Prostate gland (tissue), 2 donors: Measurements from ENCODE around the gene APBA2. TPM values are rescaled to one million over a fixed set of nuclear protein-coding genes. Genes with fewer than 3 reads are reported as not detected.

ENCODE experiments used
- DNase-seq: peaks from one replicate; pipeline ENCODE4 v3.0.0-alpha.2; 2019; ENCODE audit warnings: low spot score
- H3K27ac ChIP-seq, 2 donors: fragments of 200-600 bp; sonication (generic); 2 replicates each; pipeline ENCODE4 v1.5.1; 2017 to 2019
- H3K27me3 ChIP-seq: fragments of 200-600 bp; sonication (generic); replicated peaks from 2 replicates; pipeline ENCODE4 v1.5.1; 2019; ENCODE audit not compliant: insufficient read depth
- H3K36me3 ChIP-seq, 2 donors: fragments of 200-600 bp; sonication (generic); 1 replicate in 1 of 2; 2 replicates in 1 of 2; pipeline versions ENCODE4 v1.5.1 to v1.8.1; 2017 to 2019
- H3K4me1 ChIP-seq: fragments of 200-600 bp; sonication (generic); replicated peaks from 2 replicates; pipeline ENCODE4 v1.5.1; 2019
- H3K4me3 ChIP-seq, 2 donors: fragments of 200-600 bp; sonication (generic); 2 replicates each; pipeline ENCODE4 v1.5.1; 2017 to 2019
- H3K9me3 ChIP-seq: fragments of 200-600 bp; sonication (generic); 2 replicates; pipeline ENCODE4 v1.5.1; 2017
- POLR2A ChIP-seq: fragments of 450-650 bp; IDR thresholded peaks from one replicate; pipeline ENCODE4 v1.6.1; 2016; ENCODE audit warnings: antibody characterized with exemption, mild to moderate bottlenecking
- POLR2AphosphoS5 ChIP-seq: sonication (generic); formaldehyde crosslinking; IDR thresholded peaks from one replicate; pipeline ENCODE4 v1.6.1; 2017; ENCODE audit warnings: antibody characterized with exemption
- WGBS: methylation state at CpG from one replicate; pipeline ENCODE4 v1.1.5; 2018; 5-methylcytosine and 5-hydroxymethylcytosine counted together
- intact Hi-C: fragments of 100-400 bp; cut with DNase I; formaldehyde crosslinking; loops from one replicate; pipeline ENCODE4 v1.14.2; 2022
- total RNA-seq, 2 donors: library from RNA; depleted of rRNA; stranded (reverse); fragments of >200 nt; gene quantifications; one replicate each; pipeline ENCODE4 v1.1.0, GENCODE V29; 2016
- TF ChIP-seq, protein P1 (sequence below), 4 experiments: fragments of 200-600 bp in 2 of 4; fragments of 450-650 bp in 2 of 4; sonication (generic) in 2 of 4; IDR thresholded peaks; 1 replicate in 3 of 4; 2 replicates in 1 of 4; pipeline ENCODE4 v1.5.1; 2016 to 2019; ENCODE audit warnings: antibody characterized with exemption in 4 of 4, mild to moderate bottlenecking in 2 of 4, moderate library complexity in 2 of 4

Gene APBA2
- total RNA-seq, 2 donors from 2014 or later = 2.6 to 25.3 TPM

- DNase-seq = no peak
- Histone ChIP-seq H3K4me1 (no peaks in the 10 kb centered on the region), H3K4me3 (no peak overlapping the region), H3K36me3 (no peaks in the 10 kb centered on the region), H3K27ac (no peak overlapping the region), H3K27me3 (no peaks in the 10 kb centered on the region), H3K9me3 (no peaks in the 10 kb centered on the region)
- TF ChIP-seq POLR2AphosphoS5 = no peak
- TF ChIP-seq, protein P1, sequence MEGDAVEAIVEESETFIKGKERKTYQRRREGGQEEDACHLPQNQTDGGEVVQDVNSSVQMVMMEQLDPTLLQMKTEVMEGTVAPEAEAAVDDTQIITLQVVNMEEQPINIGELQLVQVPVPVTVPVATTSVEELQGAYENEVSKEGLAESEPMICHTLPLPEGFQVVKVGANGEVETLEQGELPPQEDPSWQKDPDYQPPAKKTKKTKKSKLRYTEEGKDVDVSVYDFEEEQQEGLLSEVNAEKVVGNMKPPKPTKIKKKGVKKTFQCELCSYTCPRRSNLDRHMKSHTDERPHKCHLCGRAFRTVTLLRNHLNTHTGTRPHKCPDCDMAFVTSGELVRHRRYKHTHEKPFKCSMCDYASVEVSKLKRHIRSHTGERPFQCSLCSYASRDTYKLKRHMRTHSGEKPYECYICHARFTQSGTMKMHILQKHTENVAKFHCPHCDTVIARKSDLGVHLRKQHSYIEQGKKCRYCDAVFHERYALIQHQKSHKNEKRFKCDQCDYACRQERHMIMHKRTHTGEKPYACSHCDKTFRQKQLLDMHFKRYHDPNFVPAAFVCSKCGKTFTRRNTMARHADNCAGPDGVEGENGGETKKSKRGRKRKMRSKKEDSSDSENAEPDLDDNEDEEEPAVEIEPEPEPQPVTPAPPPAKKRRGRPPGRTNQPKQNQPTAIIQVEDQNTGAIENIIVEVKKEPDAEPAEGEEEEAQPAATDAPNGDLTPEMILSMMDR (IDR thresholded peaks at IDR 0.05) = no peak
- WGBS = 94% methylated on average over 18 of the region's 20 CpGs
- intact Hi-C loops = no loop called here
Observed at GRCh38 chr15:28983432-28984311, 97.9 kb downstream of the APBA2 start.

- Histone ChIP-seq H3K36me3 (no peaks in the 10 kb centered on the region), H3K27me3 (no peaks in the 10 kb centered on the region), H3K4me3 (no peak overlapping the region), H3K4me1 (no peaks in the 10 kb centered on the region), H3K9me3 (no peaks in the 10 kb centered on the region), H3K27ac (no peak overlapping the region)
- TF ChIP-seq, protein P1 (IDR thresholded peaks at IDR 0.05) = no peak
- TF ChIP-seq POLR2AphosphoS5 = no peak
- TF ChIP-seq POLR2A = no peak
- intact Hi-C loops = no loop called here
- 58% methylated on average over 9 of the region's 10 CpGs for WGBS
- DNase-seq = no peak
Observed at GRCh38 chr15:28984421-28985315, 98.9 kb downstream of the APBA2 start.

- H3K27ac ChIP-seq = no peak overlapping the region
- H3K4me3 ChIP-seq = no peak overlapping the region
- H3K36me3 ChIP-seq = no peaks in the 10 kb centered on the region
- H3K27me3 ChIP-seq = no peaks in the 10 kb centered on the region
- WGBS = 32% methylated on average over 6 of the region's 6 CpGs
- intact Hi-C loops = no loop called here
- DNase-seq = no peak
- H3K9me3 ChIP-seq = no peaks in the 10 kb centered on the region
- TF ChIP-seq, protein P1 (IDR thresholded peaks at IDR 0.05) = no peak
- TF ChIP-seq POLR2AphosphoS5 = no peak
- TF ChIP-seq POLR2A = no peak
- H3K4me1 ChIP-seq = no peaks in the 10 kb centered on the region
Observed at GRCh38 chr15:28985316-28985645, 99.5 kb downstream of the APBA2 start.

DNA sequence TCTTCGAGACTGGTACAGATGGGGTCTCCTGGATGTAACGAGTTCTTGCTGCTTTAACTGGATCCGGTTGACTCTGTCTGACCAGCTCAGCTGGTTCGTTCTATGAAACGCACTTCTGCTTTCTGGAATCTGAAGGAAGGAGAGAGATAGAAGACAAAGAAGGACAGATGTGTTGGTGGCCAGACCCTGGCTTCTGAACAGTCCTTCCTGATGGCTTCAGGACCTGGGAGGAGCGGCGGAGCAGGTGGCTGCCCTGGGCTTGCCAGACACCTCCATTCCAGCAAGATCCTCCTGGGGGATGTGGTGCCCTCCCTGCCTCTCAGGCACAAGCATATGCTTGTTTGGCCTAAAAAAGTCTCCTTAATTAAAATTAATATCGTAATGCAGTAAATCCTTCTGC lies 99.9 kb downstream of the APBA2 start:
- H3K36me3 ChIP-seq = no peaks in the 10 kb centered on the region
- H3K27ac ChIP-seq = no peak overlapping the region
- DNase-seq = no peak
- no peaks in the 10 kb centered on the region for H3K27me3 ChIP-seq
- 59% methylated on average over 8 of the region's 8 CpGs for WGBS
- intact Hi-C loops = no loop called here
- TF ChIP-seq, protein P1 (IDR thresholded peaks at IDR 0.05) = no peak
- TF ChIP-seq POLR2A = no peak
- no peaks in the 10 kb centered on the region for H3K4me1 ChIP-seq
- no peaks in the 10 kb centered on the region for H3K9me3 ChIP-seq
- no peak overlapping the region for H3K4me3 ChIP-seq
